ENCODE measurements around the gene KIF26A.

KIF26A gene

GRCh38 chr14:104138098-104138717, at the start of gene KIF26A:
Gene KIF26A (plus strand): TSS chr14:104138587. CDS start chr14:104138723, 136 bp downstream.
- peak; percentile 86 for DNase-seq

DNA sequence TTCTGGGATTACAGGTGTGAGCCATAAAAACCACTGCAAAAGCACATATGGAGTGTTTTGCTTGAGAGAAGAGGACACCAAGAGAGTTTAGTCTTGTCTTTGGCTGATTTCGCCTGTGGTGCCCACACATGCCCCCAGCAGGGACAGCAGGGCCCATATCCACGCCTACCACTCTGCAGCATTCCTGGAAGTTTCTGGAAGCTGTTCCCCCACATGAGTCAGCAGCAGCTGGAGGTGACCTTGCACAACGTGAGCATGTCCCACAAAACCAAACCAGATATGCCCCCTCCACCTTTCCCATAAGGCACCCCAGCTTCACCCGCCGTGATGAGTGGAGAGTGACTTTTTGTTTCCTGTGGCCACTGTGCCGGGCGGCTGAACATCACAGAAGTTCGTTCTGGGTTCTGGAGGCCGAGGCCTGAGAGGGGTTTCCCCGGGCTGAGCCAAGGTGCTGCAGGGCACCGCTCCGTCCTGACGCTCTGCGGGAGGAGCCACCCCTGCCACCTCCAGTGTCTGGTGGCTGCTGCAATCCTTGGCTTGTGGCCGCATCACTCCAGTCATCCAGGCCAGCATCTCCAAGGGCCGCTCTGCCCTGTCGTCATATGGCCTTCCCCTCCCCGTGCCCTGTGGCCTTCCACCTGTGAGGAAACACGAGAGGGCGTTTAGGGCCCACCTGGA, 48.2 kb upstream of the KIF26A start:
- DNase-seq, result peak; percentile 48

GRCh38 chr14:104091061-104091926, 47.1 kb upstream of the KIF26A start:
- no peak for DNase-seq

- no peak for DNase-seq
These were observed 46.2 kb upstream of the KIF26A start for GRCh38 chr14:104091927-104092771.

- no peak for DNase-seq
These were observed 45.4 kb upstream of the KIF26A start for GRCh38 chr14:104092931-104093365.

DNA sequence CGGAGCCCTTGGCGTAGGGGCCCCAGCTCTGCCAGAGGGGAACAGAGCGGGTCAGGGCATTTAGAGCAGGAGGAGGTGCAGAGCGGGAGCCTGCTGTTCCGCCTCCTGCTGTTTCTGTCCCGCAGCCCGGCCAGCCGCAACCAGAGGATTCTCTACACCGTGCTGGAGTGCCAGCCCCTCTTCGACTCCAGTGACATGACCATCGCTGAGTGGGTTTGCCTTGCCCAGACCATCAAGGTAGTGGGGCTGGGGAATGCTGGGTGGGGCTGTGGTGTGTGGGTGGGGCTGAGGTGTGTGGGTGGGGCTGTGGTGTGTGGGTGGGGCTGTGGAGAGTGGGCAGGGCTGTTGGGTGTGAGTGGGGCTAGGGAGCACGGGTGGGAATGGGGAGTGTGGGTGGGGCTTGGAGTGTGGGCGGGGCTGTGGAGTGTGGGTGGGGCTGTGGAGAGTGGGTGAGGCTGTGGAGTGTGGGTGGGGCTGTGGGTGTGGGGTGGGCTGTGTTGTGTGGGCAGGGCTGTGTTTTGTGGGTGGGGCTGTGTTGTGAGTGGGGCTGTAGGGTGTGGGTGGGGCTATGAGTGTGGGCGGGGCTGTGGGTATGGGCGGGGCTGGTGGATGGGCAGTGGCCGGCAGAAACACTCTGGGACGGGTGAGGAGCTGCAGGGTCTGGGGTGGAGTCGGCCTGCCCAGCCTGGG, 44.9 kb upstream of the KIF26A start:
- DNase-seq, result no peak

DNA sequence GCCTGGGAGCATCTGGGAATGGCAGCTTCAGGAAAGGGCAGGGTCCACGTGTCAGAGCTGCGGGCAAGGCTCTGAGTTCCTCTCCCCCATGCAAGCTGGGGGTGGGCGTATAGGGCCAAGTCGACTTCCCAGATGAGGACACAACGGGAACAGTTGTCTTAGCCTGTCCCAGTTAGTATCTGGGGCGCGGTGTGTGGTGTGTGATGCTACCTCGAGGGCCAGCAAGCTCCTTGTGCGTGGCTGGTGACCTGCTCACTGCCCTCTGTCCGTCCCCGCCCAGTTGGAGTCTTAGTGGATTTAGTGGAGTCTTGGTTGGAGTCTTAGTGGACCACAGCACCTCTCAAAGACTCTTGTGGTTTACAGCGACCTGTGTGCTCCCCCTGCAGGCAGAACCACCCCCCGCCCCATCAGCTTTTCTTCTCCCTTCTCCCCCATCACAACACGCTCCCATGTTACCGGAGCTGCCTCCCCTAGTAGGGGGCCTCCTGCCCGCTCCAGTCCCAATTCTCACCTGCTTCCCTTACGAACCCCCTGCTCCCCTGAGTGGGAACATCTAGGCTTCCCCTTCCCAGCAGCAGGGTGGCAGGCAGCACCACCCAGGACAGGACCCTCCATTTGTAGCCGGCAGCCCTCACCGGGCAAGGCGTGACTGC, 44.2 kb upstream of the KIF26A start:
- DNase-seq, result no peak

GRCh38 chr14:104094709-104095425, 43.5 kb upstream of the KIF26A start:
- peak; percentile 89 for DNase-seq

- no peak for DNase-seq
These were observed 42.7 kb upstream of the KIF26A start for GRCh38 chr14:104095426-104096310.

DNA sequence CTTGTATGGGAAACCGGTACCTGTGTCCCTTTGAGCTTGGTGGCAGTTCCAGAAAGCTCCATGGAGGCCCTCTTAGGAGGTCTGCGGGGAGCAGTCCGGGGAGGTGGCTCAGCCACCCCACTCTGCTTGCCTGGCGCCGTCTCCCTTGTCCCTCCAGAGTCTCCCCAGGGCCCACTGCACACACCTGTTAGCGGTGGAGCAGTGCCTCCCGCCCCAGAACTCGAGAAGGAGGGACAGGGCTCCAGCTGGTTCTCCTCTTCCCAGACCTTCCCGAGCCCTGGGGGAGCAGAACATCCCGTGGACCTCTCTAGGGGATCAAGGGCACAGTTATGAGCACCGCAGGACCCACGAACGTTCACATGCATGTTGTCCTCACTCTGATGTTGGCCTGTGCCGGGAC, 42.1 kb upstream of the KIF26A start:
- no peak for DNase-seq

DNA sequence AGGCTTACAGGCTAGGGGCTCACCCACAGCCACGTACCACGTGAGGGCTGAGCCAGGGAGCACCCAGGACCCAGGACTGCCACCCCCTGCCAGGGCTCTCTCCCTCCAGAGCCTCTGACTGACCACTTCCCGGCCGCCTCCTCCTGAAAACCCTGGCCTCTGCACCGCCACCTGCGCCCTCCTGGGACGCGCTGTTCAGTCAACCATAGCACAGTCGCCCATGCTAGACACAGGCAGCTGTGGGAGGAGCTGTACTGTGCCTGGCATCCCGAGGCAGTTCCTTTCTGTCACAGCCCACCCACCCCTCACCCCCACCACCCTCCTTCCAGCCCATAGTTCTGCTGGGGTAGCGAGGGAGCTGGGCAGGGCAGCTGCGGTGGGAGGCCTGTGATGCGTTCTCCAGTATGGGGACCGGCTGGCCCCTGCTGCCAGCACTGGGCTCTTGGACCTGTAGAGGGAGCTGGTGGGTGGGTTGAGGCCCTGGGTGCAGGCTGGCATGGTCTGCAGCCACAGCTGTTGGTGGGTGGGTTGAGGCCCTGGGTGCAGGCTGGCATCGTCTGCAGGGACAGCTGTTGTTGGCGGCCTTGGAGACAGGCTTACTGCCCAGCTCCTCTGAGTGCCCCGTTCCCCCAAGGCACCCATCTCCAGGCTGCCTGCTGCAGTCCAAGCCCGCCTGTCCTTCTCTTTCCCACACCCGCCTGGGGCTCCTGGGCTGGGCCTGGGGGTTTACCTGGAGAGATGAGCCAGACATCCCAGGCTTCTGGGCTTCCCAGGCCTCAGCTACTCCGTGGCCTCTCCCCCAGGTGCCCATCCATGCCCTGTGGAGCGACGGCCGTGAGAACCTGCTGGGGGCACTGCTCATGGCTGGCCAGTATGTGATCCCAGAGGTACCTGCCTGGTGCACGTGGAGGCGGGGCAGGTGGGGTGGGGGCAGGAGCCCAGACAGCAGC, 41.4 kb upstream of the KIF26A start:
- DNase-seq, result no peak

DNA sequence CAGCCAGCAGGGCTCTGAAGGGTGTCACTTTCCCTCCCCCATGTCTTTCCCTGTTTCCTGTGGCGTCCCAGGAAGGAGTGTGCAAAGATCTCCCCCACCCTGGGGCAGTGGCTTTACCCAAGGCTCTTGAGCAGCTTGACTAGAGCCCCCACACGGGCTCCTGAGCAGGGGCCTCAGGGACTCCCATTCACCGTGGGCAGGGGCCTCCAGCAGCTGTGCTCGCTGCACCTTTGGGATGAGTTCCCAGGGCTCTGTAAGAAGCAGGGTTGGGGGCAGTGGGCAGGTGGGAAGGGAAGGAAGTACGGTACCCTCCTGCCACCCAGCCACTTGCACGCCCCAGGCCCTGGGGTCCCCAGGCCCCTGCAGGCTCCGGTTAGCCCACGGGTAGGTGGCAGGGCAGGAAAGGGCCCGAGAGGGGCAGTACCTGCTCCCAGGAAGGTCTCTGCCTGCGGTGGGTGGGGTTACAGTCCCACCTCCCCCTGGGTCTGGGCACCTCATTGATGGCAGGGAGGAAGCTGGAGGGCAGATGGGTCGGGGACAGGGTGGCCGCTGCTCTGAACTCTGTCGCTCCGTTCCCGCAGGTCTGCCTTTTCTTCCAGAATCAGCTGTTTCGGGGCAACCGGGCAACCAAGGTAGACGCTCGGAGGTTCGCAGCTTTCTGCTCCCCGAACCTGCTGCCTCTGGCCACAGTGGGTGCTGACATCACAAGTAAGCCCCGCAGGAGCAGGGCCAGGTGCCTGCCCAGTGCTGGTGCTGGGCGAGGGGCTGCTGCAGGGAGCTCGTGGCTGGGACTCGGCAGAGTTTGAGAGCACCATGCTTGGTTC, 39.9 kb upstream of the KIF26A start:
- DNase-seq, result no peak

DNA sequence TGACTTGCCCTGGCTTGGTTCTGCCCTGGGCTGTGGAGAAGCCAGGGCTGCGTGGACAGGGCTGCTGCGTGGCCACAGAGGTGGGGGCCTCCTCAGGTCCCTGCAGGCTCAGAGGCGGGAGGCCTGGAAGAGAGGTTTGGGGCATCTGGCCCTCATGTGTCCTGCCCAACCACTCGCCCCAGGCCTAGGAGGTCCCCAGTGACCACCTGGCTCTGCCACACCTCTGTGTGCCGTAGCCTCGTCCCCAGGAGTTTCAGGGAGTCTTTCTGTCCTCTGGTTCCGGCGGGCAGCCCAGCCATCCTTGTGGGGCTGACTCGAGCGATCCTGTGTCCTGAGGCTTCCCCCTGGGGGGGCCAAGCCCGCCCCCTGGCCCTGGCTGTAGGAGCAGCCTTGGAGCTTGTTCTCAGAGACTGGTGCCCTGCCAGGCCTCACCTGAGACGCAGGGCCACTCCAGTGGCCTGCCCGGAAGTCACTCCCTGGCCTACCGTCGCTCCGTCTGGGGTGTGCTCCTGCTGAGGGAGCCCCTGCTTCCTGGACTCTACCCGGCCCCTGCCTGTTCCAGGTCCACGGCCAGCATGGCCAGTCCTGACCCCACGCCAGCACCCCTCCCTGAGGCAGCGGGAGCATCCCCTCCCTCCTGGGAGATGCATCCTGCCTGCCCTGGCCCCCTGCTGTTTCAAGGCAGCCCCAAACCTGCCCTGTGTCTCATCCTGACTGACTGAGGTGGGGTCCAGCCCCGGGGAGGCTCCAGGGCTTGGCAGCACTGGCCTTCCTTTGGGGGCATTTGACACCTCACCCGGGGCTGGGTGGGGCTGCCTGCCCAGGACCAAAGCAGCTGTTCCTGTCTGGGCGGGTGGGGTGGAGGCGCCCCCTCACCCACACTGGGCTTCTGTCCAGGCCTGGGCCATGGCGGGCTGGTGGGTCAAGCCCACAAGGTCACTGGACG, 39.0 kb upstream of the KIF26A start:
- DNase-seq, result no peak

GRCh38 chr14:104100171-104101085, 38.0 kb upstream of the KIF26A start:
- peak; percentile 61 for DNase-seq

GRCh38 chr14:104101086-104101621, 37.2 kb upstream of the KIF26A start:
- no peak for DNase-seq

Measured in islet precursor cell (in vitro differentiated cells).